Forelimb muscle (tissue), 1 donor: Measurements from ENCODE around the gene NDUFV3. TPM values are rescaled to one million over a fixed set of nuclear protein-coding genes. Genes with fewer than 3 reads are reported as not detected.
"Not testable (repeated sequence)": the region's sequence is repeated elsewhere in the genome, so short reads cannot be mapped to it uniquely, and the experiment has no call there.

Source experiments
- DNase-seq: peaks from one replicate; pipeline ENCODE4 v3.0.0-alpha.2; 2013; ENCODE audit warnings: low read depth
- polyA plus RNA-seq: library from polyadenylated mRNA; unstranded; fragments of 120-200 nt; gene quantifications from one replicate; pipeline ENCODE4 v1.2.1, GENCODE V29; 2013; ENCODE audit not compliant: insufficient read length

NDUFV3 gene
- polyA plus RNA-seq, result 35.7 TPM

DNA sequence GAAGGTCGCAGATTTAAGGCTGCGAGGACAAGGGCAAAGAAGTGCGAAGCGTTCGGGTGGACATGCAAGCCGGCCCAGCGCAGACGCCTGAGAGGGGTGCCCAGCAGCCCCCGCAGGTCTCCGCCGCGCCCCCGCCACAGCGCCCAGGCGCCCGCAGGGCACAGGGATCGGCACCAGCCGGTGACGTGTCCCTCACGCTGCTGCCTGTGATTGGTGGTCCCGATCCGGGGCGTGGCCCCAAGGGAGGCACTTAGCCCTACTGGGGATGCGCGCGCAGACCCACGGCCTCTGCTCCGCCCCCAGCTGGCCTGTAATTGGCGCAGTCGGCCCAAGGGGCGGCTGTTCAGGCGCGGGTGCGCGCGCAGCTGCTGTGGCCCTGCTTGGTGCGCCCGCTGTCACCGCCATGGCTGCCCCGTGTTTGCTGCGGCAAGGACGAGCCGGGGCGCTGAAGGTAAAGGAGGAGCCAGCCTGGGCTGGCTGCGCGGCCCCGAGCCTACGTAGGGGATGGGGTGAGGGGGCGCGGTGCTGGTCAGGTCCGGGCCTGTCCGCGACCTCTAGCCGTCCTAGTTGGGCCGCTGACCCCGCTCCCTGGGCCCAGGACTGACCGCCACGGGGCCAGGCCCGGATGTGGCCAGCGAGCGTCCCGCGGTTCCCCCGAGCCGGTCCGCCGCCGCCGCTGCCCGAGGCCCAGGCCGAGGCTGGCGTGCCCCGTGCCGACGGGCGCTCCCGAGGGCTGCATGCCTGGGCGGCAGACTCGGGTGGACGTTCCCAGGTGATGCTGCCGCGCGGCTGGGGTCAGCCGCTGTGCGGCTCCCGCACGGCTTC lies at the start of gene NDUFV3:
NDUFV3 (plus strand) TSS at position 379 of the 825 bp plus-strand sequence; CDS start at position 404, 25 bp downstream.
- peak; percentile 93 for DNase-seq

DNA sequence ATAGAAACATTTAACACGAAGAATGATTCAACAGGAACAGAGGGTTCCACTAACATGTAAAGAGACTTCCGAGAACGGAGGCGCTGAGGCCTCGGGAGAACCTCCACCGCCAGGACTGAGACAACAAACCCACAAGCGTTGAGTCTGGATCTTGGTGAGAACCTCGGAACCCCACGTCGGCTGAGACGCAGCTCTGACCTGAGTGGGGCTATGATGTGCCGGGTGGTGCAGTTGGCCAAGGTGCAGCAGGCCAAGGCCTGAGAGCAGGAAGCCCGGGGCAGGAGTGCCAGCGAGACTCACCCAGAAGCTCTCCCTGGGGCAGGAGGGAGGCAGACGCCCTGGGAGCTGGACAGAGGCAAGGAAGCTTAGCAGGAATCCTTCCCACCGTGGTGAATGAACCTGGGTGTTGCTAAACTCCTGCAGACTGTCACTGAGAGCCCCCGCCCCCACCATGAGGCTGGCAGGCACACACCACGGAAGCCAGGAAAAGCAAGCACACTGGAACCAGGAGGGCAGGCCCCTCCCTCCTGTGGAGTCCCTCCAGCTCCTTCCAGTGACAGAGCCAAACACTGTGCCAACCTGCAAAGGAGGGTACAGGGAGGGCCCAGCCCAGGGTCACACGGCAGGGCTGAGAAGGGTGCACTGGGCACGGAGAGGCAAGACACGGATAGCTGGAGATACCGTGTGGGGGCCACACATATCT lies 48.5 kb upstream of the NDUFV3 start:
- no peak for DNase-seq

DNA sequence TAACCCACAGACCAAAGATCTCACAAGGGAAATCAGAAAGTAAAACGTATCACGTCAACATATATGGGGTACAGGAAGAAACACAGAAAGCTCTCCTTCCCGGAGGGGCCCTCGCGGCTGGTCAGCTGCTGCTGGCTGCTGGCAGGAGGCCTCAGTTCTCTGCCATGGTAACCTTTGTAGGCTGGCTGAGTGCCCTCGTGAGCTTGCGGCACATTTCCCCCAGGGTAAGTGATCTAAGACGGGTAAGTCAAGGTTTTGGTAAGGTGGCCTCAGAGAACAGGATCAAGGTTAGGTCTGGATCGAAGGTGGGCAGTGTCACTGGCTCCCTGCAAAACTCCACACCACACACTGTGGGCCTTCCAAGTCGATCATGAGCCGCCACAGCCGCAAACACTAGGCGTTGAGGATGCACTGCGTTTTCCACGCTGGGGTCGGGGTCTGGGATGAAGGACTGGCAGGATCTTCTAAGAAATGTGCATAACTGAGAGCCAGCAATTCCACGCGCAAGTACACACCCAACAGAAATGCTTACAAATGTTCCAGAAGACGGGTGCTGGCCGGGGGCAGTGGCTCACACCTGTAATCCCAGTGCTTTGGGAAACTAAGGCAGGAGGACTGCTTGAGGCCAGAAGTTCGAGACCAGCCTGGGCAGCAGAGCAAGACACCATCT lies 47.7 kb upstream of the NDUFV3 start:
- DNase-seq, result no peak

DNA sequence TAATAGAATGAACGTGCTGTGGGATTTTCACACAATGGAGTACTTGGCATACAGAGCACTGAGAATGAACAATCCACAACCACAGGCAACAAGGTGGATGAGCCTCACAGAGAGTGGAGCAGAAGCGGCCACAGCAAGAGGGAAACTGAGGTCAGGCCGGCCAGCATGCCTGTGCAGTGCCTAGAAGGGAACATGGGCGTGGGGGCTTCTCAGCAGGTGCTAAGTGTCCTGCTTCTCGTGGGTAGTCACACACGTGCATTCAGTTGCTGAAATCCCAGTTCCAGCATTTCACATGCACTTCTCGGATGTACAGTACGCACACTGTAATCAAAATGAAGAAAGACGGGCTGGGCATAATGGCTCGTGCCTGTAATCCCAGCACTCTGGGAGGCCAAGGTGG lies 46.9 kb upstream of the NDUFV3 start:
- no peak for DNase-seq

DNA sequence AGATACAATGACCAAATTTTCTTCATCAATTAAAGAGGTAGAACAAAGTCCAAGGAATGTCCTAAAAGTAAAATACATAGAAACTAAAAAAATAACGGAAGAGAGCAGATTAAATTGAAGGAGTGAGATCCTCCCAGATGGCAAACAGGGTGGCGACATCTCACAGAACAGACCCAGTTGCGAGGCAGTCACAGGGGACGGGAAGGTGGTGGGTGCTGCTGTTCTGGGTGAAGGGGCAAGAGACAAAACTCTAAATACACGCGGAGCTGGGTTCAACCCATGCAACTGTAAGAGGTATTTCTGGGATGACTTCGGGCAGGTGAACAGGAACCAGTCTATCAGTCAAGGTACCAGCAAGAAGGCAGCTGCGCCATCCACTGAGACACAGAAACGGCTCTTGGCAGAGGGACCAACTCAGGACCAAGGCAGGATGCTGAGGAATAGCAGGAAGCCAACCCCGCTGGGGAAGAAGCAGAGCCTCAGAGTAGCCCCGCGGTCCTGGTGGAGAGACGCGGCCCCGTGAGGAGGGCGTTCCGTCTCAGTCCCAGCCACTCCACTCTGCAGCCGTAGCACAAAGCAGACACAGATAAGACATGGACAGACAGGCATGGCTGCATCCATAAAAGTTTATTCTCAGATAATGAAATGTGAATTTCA lies 45.9 kb upstream of the NDUFV3 start:
- no peak for DNase-seq

DNA sequence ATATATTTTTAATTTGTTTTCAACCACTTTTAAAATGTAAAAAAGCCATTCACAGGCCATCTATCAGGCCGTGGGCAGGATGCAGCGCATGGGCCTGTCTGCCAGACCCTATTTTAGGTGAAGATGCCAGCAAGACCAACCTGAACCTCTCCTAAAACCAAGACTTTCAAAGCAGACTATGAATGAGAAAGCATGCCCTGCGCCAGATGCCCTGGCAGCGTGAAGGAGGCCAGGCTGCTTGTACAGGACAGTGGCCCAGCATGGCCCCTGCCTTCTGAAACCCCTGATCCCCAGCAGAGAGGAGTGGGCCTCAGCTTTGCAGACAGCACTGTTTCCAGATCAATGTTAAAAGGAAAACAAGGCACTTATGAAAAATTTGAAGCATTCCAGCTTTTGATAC lies 45.4 kb upstream of the NDUFV3 start:
- no peak for DNase-seq

DNA sequence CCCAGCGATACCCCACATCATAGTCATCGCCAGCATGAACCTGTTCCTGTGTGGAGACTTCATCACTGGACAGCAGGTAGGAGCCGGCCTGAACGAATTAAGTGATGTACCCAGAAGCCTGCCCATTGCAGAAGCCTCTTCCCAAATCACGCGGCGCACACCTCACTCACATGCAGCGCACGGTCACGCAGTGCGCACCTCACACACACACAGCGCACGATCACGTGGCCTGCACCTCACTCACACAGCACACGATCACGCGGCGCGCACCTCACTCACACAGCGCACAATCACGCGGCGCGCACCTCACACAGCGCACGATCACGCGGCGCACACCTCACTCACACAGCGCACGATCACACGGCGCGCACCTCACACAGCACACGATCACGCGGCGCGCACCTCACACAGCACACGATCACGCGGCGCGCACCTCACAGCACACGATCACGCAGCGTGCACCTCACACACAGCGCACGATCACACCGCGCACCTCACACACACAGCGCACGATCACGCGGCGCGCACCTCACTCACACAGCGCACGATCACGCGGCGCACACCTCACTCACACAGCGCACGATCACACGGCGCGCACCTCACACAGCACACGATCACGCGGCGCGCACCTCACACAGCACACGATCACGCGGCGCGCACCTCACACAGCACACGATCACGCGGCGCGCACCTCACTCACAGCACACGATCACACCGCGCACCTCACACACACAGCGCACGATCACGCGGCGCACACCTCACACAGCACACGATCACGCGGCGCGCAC lies 44.8 kb upstream of the NDUFV3 start:
- DNase-seq, result not testable (repeated sequence)

DNA sequence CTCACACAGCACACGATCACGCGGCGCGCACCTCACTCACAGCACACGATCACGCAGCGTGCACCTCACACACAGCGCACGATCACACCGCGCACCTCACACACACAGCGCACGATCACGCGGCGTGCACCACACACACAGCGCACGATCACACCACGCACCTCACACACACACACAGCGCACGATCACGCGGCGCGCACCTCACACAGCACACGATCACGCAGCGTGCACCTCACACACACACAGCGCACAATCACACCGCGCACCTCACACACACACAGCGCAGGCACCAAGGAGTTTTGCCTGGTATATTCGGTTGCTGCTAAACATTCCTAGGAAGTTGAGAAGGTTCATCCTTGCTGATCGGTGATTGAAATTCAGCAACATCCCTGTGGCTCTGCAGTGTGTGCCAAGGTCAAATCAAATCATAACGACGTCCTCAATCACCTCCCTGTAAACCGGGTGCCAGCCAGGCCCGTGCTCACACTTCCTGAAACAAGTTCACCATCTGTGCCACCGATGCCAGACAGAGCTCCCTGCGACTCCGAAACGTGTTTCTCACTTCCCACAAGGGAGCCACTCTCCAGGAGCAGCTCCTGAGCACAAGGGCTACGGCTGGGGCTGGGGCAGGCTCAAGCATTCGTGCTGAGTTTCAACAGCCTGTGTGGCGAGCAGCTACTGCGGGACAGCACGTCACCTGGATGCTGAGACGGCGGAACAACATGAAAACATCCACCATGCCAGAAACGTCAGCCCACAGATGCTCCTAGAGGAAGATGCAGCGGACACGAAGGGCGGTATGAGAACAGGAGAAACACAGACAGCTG lies 44.0 kb upstream of the NDUFV3 start:
- DNase-seq, result no peak

DNA sequence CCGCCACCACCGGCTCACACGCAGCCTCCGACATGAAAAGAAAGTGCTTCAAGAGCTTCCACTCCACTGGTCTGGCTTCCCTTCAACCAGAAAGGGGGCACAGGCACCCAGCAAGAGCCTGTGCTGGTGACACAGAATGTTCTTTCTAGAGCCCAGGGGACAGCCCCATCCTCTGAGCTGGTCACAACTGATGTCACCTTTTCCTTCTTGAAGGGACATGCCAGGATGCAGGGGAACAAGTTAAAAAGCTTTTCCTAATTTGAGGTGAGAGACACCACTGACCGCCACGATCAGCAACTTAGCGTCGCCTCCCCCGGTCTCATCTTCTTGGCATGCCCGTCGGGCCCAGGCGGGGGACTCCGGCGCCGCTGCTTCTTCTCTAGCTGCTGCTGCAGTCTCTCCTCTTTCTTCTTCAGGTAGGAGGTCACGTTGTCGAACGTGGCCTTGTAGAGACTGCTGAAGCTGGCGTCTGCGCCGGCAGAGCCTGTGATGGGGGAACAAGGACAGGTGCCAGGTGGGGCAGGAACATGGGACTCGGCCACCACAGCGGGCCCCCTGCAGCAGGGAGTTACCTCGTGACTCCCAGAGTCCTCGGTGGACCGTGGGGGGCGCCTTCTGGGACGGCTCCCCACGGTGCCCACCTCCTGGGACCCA lies 43.2 kb upstream of the NDUFV3 start:
- no peak for DNase-seq

DNA sequence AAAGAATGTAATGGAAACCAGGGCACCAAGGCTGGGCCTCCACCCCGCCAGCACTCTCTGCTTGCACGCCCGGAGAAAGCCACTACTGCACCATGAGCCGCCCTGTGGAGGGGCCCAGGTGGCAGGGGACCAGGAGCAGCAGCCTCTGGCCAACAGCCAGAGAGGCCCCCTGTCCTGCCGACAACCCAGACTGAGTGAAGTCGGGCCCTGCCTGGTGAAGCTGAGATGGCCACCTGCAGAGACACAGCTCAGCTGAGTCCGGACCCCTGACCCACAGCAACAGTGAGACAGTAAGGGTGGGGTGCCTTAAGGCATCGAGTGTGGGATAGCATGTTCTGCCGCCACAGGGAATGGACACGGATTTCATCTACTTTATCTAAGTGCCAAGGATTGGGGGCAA lies 42.6 kb upstream of the NDUFV3 start:
- DNase-seq, result no peak

DNA sequence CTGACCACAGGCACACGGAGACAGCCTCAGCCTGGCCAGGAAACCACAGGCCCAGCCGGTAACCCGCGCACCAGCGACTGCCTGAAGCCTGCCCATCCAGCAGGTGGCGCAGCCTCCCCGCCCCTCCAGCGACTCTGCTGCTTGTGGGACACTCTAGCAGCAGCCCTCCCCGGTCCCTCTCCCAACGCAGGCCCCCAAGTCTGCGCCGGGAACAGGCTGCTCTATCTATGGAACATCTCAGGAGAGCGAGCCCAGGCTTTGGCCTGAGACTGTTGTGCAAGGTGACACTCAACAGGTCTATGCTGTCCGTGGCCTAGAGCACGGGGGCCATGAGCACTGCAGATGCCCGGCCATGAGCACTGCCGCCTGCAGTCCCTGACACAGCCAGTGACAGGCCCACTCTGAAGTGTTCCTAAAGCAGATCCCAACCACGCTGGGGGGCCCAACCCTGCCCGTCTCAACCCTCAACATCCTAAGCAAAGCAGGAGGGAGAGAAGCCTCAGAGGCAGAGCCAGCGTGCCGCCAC lies 42.2 kb upstream of the NDUFV3 start:
- no peak for DNase-seq

DNA sequence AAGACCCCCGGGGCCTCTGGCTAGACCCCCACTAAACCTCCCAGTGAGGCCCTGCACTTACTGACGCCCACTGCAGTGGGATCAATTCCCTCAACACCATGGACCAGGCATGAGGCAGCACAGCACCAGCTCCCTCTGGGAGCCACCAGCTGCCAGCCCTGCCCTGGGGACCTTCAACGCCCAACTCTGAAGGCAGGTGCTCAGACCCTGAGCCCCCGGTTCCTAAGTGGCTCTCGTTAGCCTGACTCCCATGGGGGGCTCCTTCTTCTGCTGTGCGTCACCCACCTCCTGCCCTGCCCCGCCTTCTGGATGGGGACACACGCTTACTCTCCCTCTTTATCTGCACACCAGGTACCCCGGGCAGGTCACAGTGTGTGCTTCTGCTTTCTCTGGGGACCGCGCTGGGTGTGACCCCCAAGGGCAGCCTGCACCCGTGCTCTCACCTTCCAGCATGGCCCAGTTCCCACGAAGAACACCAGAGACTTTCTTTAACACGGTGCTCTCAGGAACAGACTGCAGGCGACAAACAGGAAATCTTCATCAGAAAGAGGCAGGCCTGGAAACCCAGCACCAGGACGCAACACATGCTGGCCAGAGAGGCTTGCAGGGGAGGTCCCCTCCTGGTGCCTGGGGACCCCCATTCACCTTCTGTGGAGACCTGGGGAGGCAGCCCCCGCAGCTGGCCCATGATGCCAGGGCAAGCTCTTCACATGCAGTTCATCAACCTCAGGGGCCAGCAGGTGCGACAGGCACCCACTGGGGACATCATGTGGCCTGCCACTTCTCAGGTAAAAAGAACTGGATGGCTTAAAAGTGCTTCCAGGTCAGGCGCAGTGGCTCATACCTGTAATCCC lies 41.1 kb upstream of the NDUFV3 start:
- no peak for DNase-seq

DNA sequence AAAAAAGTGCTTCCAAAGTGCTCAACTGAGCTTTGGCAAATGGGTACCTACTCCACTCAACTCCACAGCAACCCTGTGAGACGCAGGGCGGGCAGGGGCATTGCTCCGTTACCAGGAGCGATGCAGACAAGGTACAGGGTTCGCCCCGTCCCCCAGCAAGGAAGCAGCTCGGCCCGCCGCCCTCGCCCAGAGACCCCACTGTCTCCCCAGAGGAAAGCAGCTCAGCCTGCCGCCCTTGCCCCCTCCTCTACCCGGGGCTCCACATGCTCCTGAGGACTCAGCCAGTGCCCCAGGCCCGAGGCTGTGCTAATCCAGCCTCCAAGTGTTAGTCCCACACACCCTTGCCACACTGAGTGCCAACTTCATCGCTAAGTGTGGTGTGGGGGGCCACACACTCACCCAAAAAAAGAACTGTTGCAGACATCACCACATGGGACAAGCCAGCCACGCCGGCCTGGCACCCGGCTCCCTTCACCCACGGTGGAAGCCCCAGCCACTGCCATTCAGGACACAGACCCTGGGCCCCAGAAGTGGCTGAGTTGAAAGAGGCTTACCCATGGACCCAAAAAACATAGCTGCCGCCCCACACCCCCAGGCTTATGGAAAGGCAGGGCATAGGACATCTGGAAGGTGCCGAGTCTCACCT lies 40.1 kb upstream of the NDUFV3 start:
- DNase-seq, result no peak

DNA sequence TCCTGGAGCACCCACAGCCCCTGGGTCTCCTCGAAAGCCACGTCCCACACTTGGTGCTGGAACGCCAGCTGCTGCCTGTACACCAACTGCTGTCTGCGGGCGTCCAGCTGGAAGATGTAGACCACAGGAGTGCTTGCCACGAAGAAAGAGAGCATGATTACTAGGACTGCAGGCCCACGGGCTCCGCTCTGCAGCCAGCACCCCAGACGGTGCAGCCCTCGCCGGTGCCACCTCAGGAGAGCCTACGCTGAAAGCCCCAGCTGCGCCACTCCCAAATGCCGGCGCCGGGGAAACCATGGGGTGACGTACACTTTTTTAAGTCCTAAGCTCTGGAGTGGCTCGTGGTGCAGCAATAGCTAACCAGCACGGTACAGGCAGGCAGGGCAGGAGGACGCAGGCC lies 39.5 kb upstream of the NDUFV3 start:
- DNase-seq, result no peak

DNA sequence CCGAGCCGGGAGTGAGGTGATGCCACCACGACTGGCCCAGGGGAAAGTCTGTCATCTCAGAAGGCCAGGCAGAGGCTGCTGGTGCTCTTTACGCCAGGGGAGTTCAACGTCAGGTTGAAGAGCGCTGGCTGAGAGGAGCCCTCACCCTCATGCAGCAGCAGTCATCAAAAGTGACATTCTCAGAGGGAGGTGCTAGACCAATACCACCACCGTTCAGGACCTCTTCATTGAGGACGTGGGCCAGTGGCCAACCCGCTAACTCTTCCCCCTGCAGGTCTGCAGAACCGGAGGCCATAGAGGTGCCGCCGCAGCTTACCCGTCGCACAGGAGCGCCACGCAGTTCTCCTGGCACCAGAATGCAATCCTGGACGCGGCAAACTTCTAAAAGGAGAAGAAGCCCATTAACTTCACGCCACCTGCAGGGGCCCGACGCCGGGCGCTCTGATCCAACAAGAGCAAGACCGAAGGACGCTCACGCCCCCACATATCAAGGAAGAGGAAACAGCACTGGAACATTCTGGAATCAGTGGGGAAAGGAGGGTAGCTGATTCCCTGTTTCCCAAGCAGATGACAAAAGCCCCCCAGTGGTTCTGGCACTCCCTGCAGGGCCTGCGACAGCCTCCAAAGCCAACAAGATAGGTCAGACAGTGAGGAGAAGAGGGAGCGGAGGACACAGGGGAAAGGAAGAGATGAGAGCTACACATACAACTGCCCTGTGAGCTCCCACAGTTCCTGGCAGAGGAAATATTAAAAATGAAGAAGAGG lies 38.7 kb upstream of the NDUFV3 start:
- DNase-seq, result no peak

DNA sequence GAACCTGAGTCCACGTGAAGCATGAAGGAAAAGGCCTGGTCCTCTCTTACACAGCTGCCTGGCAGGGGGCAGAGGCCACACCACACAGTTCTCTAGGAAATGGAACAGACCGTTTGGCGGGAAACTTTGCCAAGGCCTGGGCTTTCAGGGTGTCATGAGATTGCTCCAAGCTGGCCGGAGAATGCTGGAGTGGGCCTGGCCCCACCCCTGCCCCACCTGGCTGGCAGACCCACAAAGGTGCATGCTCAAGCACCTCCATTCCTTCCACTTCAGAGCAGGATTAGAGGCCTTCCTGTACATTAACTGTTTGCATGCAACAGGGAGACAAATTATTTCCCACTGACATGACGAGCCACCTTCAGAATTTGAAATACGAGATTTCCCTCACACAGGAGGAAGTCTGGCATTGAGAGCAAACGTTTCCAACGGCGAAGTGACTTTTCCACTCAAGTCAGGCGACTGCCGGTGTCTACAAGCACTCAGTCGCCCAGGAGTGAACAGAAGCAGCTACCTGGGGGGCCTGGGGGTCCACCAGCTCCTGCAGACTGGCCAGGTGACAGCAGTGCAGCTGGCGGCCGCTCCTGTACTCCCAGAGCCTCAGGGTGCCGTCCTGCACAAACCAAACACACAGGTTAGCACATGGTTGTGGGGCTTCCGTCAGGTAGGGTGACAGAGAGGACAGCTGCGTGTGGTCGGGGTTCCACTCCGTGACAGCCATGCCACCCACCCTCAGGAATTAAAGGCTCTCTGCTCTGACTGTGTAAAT lies 37.8 kb upstream of the NDUFV3 start:
- no peak for DNase-seq

DNA sequence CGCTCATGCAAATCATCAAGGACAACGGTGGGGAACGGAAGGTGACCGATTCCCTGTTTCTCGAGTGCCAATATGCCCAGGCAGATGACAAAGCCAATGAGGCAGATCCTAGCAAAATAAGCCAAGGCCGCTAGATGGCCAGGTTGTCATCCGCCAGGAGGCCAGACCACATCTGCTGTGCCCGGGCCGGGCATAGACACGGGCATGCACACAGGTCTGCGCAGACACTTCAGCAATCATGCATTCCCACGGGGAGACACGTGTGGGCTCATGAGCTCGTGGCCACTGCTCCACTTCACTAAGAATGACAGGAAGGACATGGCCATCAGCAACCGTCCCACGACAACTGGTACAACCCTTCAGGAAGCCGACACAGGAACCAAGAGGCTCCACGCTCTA lies 37.2 kb upstream of the NDUFV3 start:
- DNase-seq, result no peak
